HG03066 (cell line): ENCODE results near the gene PPAT.

ENCODE experiments used
- ATAC-seq: cut with Tn5 transposase; IDR thresholded peaks from one replicate; pipeline ENCODE4 v1.9.1; 2021; ENCODE audit warnings: low read depth; ENCODE audit not compliant: unreplicated experiment

PPAT gene

GRCh38 chr4:56438766-56439165 lies 3.4 kb upstream of the PPAT start:
- no peak for ATAC-seq

- ATAC-seq: peak; percentile 18
These were observed 746 bp downstream of the PPAT start for GRCh38 chr4:56434599-56435139.

- ATAC-seq: no peak
These were observed 2.1 kb downstream of the PPAT start for GRCh38 chr4:56433280-56433679.

DNA sequence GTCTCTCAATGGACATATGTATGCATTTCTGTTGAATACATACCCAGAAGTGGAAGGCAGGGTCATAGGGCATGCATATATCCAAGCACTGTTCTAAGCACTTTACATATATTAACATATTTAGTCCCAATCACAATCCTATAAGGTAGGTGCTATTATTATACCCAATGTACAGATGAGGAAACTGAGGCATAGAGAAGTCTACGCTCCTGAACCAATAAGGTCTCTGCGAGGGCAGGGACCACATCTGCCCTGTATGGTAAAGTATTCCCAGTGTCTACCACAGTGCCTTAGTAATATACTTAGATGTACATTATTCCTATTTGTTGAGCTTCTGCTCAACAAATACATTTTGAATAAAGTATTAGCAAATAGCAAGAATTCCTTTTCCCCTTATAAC lies 5.2 kb downstream of the PPAT start:
- no peak for ATAC-seq

DNA sequence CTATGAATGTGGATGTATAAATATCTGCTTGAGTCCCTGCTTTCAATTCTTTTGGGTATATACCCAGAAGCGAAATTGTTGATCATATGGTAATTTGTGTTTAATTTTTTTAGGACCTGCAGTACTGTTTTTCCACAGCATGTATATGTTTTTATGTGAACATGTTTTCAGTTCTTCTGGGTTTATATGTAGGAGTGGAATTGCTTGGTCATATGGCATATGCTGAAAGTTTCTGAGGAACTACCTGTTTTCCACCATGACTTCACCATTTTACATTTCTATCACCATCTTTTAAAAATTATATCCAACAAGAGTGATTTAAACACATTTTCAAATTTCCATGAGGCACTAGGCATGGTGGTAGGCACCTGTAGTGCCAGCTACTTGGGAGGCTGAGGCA lies 8.2 kb downstream of the PPAT start:
- ATAC-seq: no peak

DNA sequence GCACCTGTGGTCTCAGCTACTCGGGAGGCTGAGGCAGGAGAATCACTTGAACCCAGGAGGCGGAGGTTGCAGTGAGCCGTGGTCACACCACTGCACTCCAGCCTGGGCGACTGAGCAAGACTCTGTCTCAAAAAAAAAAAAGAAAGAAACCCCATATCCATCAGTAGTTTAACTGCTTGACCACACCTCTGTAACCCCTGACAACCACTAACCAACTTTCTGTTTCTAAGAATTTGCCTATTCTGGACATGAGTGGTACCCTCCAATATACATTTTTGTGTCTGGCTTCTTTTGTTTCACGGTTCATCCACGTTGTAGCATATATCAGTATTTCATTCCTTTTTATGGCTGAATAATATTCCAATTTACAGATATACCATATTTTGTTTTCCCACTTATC lies 9.1 kb downstream of the PPAT start:
- ATAC-seq: peak; percentile 80

DNA sequence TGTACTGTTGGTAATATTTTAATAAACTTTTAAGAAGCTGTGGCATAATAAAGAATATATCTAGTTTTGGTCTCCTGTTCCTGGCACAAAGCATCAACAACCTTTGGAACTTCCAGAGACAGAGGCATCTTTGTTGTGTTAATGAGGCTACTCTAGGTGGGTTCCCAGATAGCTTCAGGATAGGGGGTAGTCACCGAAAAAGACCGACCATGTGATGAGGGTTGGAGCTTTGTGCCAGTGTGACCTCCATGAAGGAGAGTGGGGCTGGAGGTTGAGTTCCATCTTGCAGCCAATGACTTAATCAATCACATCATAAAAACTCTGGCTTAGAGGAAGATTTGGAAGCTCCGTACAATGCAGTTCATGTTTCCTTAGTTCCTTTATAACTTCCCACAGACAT lies 9.9 kb downstream of the PPAT start:
- ATAC-seq: no peak

DNA sequence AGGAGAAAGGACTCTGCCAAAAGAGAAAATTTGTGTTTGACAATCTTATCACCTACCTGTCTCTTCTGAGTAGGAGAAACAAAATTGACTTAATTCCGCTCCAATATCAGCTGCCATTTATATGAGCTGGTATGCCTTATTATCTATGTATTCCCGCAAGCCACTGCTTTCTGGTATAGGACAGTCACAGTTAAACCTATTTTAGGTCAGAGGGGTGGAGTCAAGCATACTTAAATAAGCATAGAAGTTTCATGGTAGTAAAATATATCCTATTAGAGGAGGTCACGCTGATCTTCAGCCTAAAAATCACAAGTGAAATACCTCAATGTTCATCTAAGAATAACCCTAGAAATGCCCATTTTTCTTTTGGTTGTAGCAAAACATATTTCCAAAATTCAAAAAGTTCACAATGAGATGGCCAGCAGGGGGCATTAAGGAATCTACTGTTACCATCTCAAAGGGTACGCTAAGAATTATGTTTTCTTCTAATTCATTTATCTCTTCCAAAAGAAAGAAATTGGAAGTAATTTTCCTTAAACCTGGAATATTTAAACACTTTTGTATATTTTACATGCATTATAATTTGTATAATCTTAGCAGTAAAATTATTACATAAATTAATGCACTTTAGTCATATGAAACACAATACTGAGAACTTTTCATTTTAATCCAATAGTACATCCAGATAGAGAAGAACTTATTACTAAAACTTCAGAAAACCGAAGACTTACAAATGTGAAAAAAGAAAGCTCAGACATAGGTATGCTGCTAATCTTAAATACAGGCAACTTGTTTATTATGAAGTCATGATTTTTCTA lies 10.5 kb downstream of the PPAT start:
- ATAC-seq: no peak

DNA sequence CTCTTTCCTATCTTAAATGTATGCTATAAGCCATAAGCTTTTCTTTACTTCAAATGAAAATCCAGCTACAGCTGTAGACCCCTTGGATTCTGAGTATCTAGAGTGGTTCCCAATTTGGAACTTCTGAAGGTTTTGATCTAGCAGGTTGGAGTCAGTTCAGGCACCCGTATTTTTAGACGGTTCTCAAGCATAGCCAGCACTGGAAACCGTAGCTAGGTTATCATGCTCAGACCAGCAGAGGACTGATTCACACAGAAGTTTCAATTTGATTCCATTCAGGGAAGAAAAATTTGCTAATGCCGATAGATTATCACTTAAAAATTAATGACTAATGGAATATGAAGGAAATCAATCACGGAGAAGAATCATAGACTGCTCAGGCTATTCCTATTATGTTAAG lies 11.2 kb downstream of the PPAT start:
- ATAC-seq: no peak

DNA sequence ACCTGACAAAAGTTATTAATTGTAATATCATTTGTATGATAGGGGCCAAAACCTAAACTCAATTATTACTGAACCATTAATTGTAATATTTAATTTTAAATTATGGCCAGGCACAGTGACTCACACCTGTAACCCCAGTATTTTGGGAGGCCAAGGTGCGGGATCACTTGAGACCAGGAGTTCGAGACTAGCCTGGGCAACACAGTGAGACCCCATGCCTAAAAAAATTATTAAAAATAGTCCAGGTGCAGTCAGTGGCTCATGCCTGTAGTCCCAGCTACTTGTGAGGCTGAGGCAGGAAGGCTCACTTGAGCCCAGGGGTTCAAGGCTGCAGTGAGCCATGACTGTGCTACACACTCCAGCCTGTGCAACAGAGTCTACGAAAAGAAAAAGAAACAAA lies 18.0 kb downstream of the PPAT start:
- no peak for ATAC-seq

DNA sequence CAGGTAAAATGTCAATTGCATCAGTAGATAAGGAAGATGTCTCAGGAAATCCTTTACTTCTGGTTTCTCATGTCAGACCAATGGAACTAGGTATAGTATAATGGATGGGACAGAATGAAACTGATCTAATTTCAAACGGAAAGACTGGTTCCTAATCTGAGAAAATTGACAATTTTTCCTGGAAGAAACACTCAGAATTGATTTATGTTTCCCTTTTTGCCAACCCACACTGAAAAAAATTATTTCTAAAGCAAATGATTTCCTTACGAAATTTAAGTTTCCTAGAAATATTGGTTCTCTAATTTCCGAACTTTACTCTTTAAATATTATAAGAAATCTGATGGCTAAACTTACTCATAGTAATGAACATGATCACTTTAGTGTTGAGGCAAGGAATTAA lies 19.1 kb downstream of the PPAT start:
- no peak for ATAC-seq

DNA sequence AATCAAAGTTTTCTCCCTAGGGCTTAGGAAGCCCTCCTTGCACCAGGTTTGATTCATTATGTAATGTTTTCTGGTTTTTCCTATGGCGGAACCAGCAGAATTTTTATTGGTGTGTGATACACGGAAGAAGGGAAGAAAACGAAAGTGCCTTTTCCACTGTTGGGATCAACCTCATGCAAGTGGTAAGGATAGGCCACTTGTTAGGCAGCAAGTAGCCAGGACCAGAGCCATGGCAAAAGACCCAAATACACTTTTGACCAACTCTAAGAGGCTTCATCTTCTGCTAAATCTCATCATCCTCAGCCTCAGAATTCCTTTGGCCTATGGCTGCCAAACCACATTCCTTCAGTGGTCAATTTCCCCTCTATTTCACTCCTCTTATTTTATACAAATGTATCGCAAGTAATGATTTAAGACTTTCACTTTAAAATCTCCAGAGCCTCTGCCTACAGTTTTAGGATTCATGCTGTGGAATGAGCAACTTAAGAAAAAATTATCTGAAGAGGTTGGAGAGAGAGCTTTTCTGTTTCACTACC lies 21.2 kb downstream of the PPAT start:
- no peak for ATAC-seq

GRCh38 chr4:56410247-56411062 lies 25.0 kb downstream of the PPAT start:
- ATAC-seq: no peak

- no peak for ATAC-seq
These were observed 25.8 kb downstream of the PPAT start for GRCh38 chr4:56409511-56410090.

DNA sequence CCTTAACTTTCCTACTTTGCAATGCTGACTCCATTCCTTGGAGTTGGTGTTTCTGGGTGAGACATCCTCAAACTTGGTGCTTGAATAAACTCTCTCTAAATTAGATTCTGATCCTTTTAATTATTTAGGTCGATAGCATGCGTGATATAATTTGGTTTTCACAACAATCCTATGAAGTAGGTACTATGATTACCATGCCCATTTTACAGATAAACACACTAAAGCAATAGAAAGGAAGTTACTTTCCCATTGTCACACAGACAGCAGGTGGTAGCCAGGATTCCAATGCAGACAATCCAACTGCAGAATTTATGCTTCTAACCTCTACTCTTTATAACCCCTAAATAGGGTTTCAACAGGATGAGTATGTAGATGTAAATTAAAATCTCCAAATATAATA lies 26.4 kb downstream of the PPAT start:
- ATAC-seq: no peak

DNA sequence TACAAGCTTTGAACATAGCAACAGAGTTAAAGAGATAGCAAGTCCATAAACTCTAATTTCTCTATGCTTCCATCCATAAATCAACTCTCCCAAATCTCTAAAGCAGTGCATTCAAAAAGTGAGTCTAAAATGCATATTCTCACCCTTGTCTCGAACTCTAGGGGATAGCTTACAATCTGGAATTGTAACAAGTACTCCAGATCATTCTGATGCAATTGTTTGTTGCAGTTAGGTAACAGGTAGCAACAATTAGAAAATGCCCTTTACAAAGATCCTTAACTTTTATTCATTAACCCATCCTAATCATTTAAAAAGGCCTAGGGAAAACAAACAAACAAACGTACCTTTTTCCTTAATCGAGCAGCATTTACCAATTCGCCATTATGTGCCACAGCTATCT lies 29.3 kb downstream of the PPAT start:
- no peak for ATAC-seq

- no peak for ATAC-seq
These were observed 30.4 kb downstream of the PPAT start for GRCh38 chr4:56405016-56405415.

DNA sequence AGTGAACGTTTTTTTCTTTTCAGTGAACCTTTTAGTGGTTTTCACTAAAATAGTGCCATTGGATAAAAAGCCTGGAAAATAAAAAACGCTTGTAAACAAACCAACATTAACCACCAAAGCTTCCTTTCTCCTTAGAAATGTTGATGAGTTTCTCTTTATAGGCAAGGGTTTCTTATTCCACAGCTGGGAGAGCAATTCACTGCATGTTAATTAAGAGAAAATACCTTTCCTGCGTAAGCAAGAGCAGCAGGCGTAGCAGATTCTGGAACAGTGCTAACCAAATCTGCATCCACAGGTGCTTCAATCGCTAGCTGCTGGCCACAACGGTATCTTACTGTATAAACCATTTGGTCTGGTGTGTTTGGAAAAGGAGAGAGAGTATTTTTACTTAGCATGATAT lies 34.9 kb downstream of the PPAT start:
- no peak for ATAC-seq

DNA sequence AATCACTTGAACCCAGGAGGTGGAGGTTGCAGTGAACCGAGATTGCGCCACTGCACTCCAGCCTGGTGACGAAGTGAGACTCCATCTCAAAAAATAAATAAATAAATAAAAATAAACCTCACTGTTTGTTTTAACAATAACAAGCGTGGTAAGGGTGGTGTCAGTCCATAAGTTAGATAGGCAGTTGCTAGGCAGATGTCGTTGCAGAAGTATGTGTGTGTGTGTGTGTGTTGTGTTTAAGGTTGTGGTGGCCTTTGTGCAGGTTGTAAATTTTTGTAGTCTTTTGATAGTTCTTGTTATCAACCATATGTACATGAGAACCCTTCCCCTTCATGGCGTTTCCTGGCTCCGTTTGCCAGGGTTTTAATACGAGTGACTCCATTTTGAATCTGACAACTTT lies 44.1 kb downstream of the PPAT start:
- ATAC-seq: no peak

GRCh38 chr4:56389558-56389957 lies 45.9 kb downstream of the PPAT start:
- no peak for ATAC-seq

DNA sequence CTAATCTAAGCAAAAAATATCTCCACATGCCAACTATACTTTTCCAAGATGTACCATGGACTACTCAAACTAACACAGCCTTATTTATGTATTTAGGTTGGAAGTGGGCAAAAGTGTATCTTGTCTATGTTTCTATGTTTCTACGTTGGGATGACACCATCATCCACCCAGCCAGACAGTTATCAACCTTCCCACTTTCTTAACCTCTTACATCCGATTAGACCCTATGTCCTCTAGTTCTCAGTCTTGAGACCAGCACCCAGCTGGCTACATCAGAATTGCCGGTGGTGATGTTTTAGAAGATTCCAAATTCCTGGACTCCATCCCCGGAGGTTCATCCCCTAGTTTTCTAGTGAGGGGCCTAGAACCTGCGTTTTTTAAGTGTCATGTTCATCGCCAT lies 47.1 kb downstream of the PPAT start:
- ATAC-seq: no peak
